Gastrocnemius medialis (tissue), 4 donors: ENCODE results near the gene TMSB15A. TPM values are rescaled to one million over a fixed set of nuclear protein-coding genes. Genes with fewer than 3 reads are reported as not detected.
"Not testable (repeated sequence)": the region's sequence is repeated elsewhere in the genome, so short reads cannot be mapped to it uniquely, and the experiment has no call there.

ENCODE experiments used
- ATAC-seq, 2 donors: fragments of 150-250 bp; one replicate each; pipeline ENCODE4 v1.9.1; 2016
- DNase-seq, 2 donors: peaks; one replicate each; pipeline ENCODE4 v3.0.0-alpha.2; 2019
- H3K27ac ChIP-seq, 4 donors: fragments of 200-600 bp; sonication (generic); 1 replicate in 1 of 4; 2 replicates in 3 of 4; pipeline ENCODE4 v1.5.1; 2016 to 2018; ENCODE audit warnings: mild to moderate bottlenecking in 2 of 4, moderate library complexity in 1 of 4
- H3K27me3 ChIP-seq, 3 donors: fragments of 200-600 bp; sonication (generic) in 2 of 3; 1 replicate in 1 of 3; 2 replicates in 2 of 3; pipeline versions ENCODE4 v1.5.1 to v1.6.0; 2016 to 2019; ENCODE audit warnings: mild to moderate bottlenecking in 1 of 3, moderate library complexity in 1 of 3
- H3K36me3 ChIP-seq, 2 donors: fragments of 200-600 bp; sonication (generic) in 1 of 2; one replicate each; pipeline ENCODE4 v1.5.1; 2017 to 2018
- H3K4me1 ChIP-seq, 2 donors: fragments of 200-600 bp; sonication (generic) in 1 of 2; one replicate each; pipeline ENCODE4 v1.5.1; 2016 to 2017; ENCODE audit warnings: mild to moderate bottlenecking in 2 of 2
- H3K4me3 ChIP-seq, 4 donors: fragments of 200-600 bp; sonication (generic) in 3 of 4; 1 replicate in 1 of 4; 2 replicates in 3 of 4; pipeline ENCODE4 v1.5.1; 2016 to 2019; ENCODE audit warnings: mild to moderate bottlenecking in 2 of 4
- H3K9me3 ChIP-seq, 3 donors: fragments of 200-600 bp; sonication (generic) in 2 of 3; 1 replicate in 1 of 3; 2 replicates in 2 of 3; pipeline ENCODE4 v1.5.1; 2016 to 2019
- CTCF ChIP-seq, 5 experiments: fragments of 450-650 bp in 3 of 5; fragments of 200-600 bp in 2 of 5; sonication (generic) in 2 of 5; IDR thresholded peaks in 4 of 5; conservative IDR thresholded peaks in 1 of 5; 1 replicate in 4 of 5; 2 replicates in 1 of 5; pipeline ENCODE4 v1.5.1; 2016 to 2019; ENCODE audit warnings: antibody characterized with exemption in 5 of 5, mild to moderate bottlenecking in 3 of 5, moderate library complexity in 3 of 5
- POLR2A ChIP-seq, 2 donors: fragments of 450-650 bp; IDR thresholded peaks; one replicate each; pipeline ENCODE4 v1.6.1; 2017; ENCODE audit warnings: antibody characterized with exemption in 2 of 2, mild to moderate bottlenecking in 2 of 2, moderate library complexity in 2 of 2
- in situ Hi-C, 4 donors: fragments of 200-750 bp; cut with MboI; loops; one replicate each; pipeline versions ENCODE4 v1.15.0 to v1.8.0; 2017; ENCODE audit warnings: low sequenced_read_pairs in 4 of 4
- intact Hi-C: fragments of 100-400 bp; cut with DNase I; formaldehyde crosslinking; loops from one replicate; pipeline ENCODE4 v1.15.1; 2023; ENCODE audit warnings: low total_unique reads
- total RNA-seq, 4 donors: library from RNA; depleted of rRNA; stranded (reverse); fragments of >200 nt; gene quantifications; one replicate each; pipeline versions ENCODE4 v1.1.0 to v1.2.3, GENCODE V29; 2016

Gene TMSB15A
- total RNA-seq, 4 donors from 2014 or later, result not detected

- in situ Hi-C loops, result no loop called here
- H3K4me1 ChIP-seq, result no peaks in the 10 kb centered on the region
- intact Hi-C loops, result no loop called here
- DNase-seq, result no peak
- peaks cover 0 to 13% (median 0%) of the 10 kb centered on the region in 3 donors for H3K27me3 ChIP-seq
- H3K27ac ChIP-seq, result no peak overlapping the region
- H3K4me3 ChIP-seq, result peak overlapping the region in 1 of 4 donors; percentile 7
- no peaks in the 10 kb centered on the region for H3K9me3 ChIP-seq
- TF ChIP-seq POLR2A (IDR thresholded peaks at IDR 0.05) (no peak), CTCF (IDR thresholded peaks at IDR 0.05 in 4 of 5, conservative IDR thresholded peaks at IDR 0.05 in 1 of 5) (no peak)
- no peaks in the 10 kb centered on the region for H3K36me3 ChIP-seq
- ATAC-seq, result no peak
Measured at GRCh38 chrX:102546828-102547493, 30.4 kb upstream of the TMSB15A start.

DNA sequence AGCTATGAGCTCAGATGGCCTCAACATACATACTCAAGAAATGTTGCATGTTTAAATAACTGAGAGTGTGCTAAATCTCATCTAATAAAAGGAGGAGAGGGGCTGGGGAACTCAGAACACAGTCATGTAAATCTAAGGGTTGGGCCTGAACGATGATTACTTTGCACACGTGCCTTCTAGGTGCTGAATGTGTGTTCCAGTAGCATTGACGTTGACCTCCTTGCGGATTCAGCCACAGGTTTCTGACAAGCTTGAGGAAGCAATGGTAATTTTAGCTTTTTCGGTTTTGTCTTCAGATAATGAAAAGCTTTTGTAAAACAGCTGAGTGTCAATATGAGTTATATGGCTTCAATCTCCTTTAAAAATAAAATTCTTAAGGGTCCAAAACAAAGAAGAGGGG is 29.6 kb upstream of the TMSB15A start:
- ATAC-seq, intact Hi-C loops, H3K4me3 ChIP-seq, in situ Hi-C loops, H3K27ac ChIP-seq, H3K4me1 ChIP-seq, H3K9me3 ChIP-seq, DNase-seq, H3K36me3 ChIP-seq: not testable (repeated sequence)
- H3K27me3 ChIP-seq, result peaks cover 0 to 13% (median 0%) of the 10 kb centered on the region in 3 donors

GRCh38 chrX:102535958-102536357 is 19.4 kb upstream of the TMSB15A start:
- Histone ChIP-seq H3K9me3 (no peaks in the 10 kb centered on the region), H3K36me3 (no peaks in the 10 kb centered on the region), H3K27ac (no peak overlapping the region), H3K27me3 (peaks cover 0 to 3% (median 0%) of the 10 kb centered on the region in 3 donors), H3K4me3 (no peak overlapping the region), H3K4me1 (no peaks in the 10 kb centered on the region)
- no peak for TF ChIP-seq POLR2A (IDR thresholded peaks at IDR 0.05)
- TF ChIP-seq CTCF (IDR thresholded peaks at IDR 0.05 in 4 of 5, conservative IDR thresholded peaks at IDR 0.05 in 1 of 5), result no peak
- in situ Hi-C loops (no loop called here), intact Hi-C loops (no loop called here)
- ATAC-seq, result no peak
- DNase-seq, result no peak

GRCh38 chrX:102517326-102517725 is 787 bp upstream of the TMSB15A start:
- Histone ChIP-seq H3K4me3 (no peak overlapping the region), H3K4me1 (no peaks in the 10 kb centered on the region), H3K36me3 (no peaks in the 10 kb centered on the region), H3K9me3 (no peaks in the 10 kb centered on the region), H3K27ac (no peak overlapping the region), H3K27me3 (peaks cover 0 to 36% (median 30%) of the 10 kb centered on the region in 3 donors)
- TF ChIP-seq POLR2A (IDR thresholded peaks at IDR 0.05), result no peak
- TF ChIP-seq CTCF (IDR thresholded peaks at IDR 0.05 in 4 of 5, conservative IDR thresholded peaks at IDR 0.05 in 1 of 5), result no peak
- intact Hi-C loops, result loop anchor here (2.0 to 10.0 kb wide), 2 partner anchors 141 to 197 kb away; partner anchors contain the start of gene GPRASP2
- ATAC-seq (no peak), DNase-seq (no peak)
- in situ Hi-C loops, result no loop called here

DNA sequence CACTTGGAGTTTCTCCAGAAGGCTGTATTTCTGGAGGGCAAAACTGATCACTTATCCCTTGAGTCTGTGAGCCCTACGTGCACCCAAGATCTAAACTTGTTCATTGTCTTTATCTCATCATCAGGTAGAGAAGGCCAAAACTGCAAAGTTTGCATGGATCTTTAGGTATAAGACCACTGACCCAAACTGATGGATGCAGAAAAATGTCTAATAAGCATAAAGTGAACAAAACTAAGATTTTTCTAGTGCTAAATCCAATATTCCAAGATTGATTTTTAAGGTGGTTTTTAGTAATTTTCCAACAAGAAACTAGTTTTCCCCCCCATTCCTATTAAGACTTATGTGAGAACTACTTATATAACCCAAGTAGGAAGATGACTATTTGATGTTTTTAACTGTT is 2.0 kb downstream of the TMSB15A start:
- no peak overlapping the region for H3K4me3 ChIP-seq
- H3K36me3 ChIP-seq, result no peaks in the 10 kb centered on the region
- in situ Hi-C loops (no loop called here), intact Hi-C loops (loop anchor here (10.0 kb wide), 1 partner anchor 200 kb away; the partner anchor contains the start of gene GPRASP2)
- peaks cover 0 to 34% (median 30%) of the 10 kb centered on the region in 3 donors for H3K27me3 ChIP-seq
- no peaks in the 10 kb centered on the region for H3K9me3 ChIP-seq
- DNase-seq, result no peak
- TF ChIP-seq POLR2A (IDR thresholded peaks at IDR 0.05), result no peak
- TF ChIP-seq CTCF (IDR thresholded peaks at IDR 0.05 in 4 of 5, conservative IDR thresholded peaks at IDR 0.05 in 1 of 5), result no peak
- no peaks in the 10 kb centered on the region for H3K4me1 ChIP-seq
- H3K27ac ChIP-seq, result no peak overlapping the region
- no peak for ATAC-seq
